Stimulated activated CD4-positive, alpha-beta T cell treated with anti-CD3 and anti-CD28 coated beads, TNF-alpha, amount 100 ng/mL, for 1 hour (primary cell): ENCODE measurements around the gene CTSA.

Experiments
- DNase-seq, 3 donors: peaks; one replicate each; pipeline ENCODE4 v3.0.0-alpha.2; 2020; ENCODE audit warnings: low read depth in 3 of 3, low spot score in 1 of 3

Gene CTSA

GRCh38 chr20:45890985-45891983 is at the start of gene CTSA, which contains the start of gene NEURL2:
Gene CTSA (plus strand): TSS chr20:45891335. CDS start chr20:45891569, 234 bp downstream.
Gene NEURL2 (minus strand): TSS chr20:45891208. CDS start chr20:45890991, 217 bp downstream.
- DNase-seq: peak; percentile 60 to 79 (median 67)

- no peak for DNase-seq
These were observed 49.6 kb upstream of the CTSA start for GRCh38 chr20:45841407-45842129.

GRCh38 chr20:45842169-45842812 is 48.8 kb upstream of the CTSA start:
- no peak for DNase-seq

- no peak for DNase-seq
These were observed 47.6 kb upstream of the CTSA start for GRCh38 chr20:45843506-45843905.

GRCh38 chr20:45845452-45845851 is 45.7 kb upstream of the CTSA start:
- no peak for DNase-seq

- no peak for DNase-seq
These were observed 42.7 kb upstream of the CTSA start for GRCh38 chr20:45848421-45848820.

GRCh38 chr20:45848969-45849582 is 42.1 kb upstream of the CTSA start:
- DNase-seq: no peak

GRCh38 chr20:45850238-45850637 is 40.9 kb upstream of the CTSA start:
- no peak for DNase-seq

- DNase-seq: no peak
These were observed 40.2 kb upstream of the CTSA start for GRCh38 chr20:45850926-45851325.

- DNase-seq: no peak
These were observed 39.6 kb upstream of the CTSA start for GRCh38 chr20:45851501-45851900.

GRCh38 chr20:45852326-45852725 is 38.8 kb upstream of the CTSA start:
- DNase-seq: no peak

- no peak for DNase-seq
These were observed 37.7 kb upstream of the CTSA start for GRCh38 chr20:45853484-45853883.

- peak; percentile 60 to 93 (median 87) for DNase-seq
These were observed 33.8 kb upstream of the CTSA start, which contains the start of the genes ACOT8 and ZSWIM3 for GRCh38 chr20:45857114-45857881. Gene ACOT8 (minus strand): TSS chr20:45857392. CDS start chr20:45857315, 77 bp downstream. Gene ZSWIM3 (plus strand): TSS chr20:45857614. CDS start chr20:45857826, 212 bp downstream.

- no peak for DNase-seq
These were observed 33.3 kb upstream of the CTSA start for GRCh38 chr20:45857882-45858216.

- no peak for DNase-seq
These were observed 31.2 kb upstream of the CTSA start for GRCh38 chr20:45859916-45860315.

- no peak for DNase-seq
These were observed 30.4 kb upstream of the CTSA start for GRCh38 chr20:45860560-45861220.

- DNase-seq: no peak
These were observed 29.7 kb upstream of the CTSA start for GRCh38 chr20:45861221-45862075.
